Measurements from ENCODE around the gene ABR. TPM values are rescaled to one million over a fixed set of nuclear protein-coding genes. Genes with fewer than 3 reads are reported as not detected.

The ABR gene
- total and polyA plus RNA-seq, 2 donors, result 17.7 to 37.6 TPM

DNA sequence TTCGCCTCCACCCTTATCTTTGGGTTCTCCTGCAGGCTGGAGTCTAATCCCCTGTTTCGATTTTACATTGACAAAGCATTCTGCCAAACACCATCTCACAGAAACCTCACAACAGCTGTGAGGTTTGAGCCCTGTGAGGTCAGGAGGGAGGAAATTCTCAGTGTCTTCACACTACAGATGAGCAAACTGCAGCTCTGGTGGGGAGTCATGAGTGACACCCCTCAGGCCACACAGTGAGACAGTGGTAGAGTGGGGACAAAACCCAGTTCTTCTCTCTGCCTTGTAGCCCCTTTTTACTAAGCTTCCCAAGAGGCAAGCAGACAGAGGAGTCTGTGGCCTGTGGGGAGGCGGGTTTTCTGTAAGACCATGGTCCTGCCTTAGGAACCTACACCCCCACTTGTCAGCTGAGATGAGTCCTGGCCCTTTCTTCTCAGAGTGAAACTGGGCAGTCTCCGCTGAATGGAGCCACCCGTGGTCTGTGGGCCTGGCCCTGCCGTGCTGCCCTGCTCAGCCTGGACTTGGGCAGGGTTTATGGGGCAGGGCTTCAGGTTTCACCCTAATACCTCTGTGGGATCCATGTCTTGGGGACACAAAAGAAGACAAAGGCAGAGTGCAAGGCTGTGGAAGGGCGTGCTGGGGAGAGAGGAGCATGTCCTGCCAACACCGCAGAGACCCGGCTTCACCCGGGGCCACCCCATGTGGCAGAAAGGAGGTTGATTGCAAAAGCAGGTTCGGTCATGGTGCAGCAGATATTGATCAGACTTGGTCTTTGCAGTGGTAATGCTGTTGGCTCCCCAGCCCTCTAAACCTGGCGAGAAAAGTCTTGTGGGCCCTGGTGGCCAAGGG, 59.0 kb downstream of the ABR start:
- Histone ChIP-seq H3K9me3 (ENCODE audit: control insufficient read depth in 2 of 2, insufficient read depth in 1 of 2, low read length in 1 of 2) (no peaks in the 10 kb centered on the region), H3K4me3 (ENCODE audit: low read length in 2 of 2) (no peak overlapping the region), H3K36me3 (ENCODE audit: control insufficient read depth in 2 of 2, insufficient read depth in 2 of 2, low read length in 1 of 2) (no peaks in the 10 kb centered on the region), H3K4me1 (ENCODE audit: control insufficient read depth in 2 of 2, insufficient read depth in 2 of 2, low read length in 2 of 2) (peaks cover 0 to 15% of the 10 kb centered on the region in 2 donors), H3K27me3 (ENCODE audit: control insufficient read depth in 2 of 2, insufficient read depth in 1 of 2, low read length in 1 of 2) (peaks cover 0 to 16% of the 10 kb centered on the region in 2 donors), H3K27ac (ENCODE audit: low read depth in 1 of 2, low read length in 1 of 2) (no peak overlapping the region)
- no peak for DNase-seq (ENCODE audit: low read depth in 6 of 9, low spot score in 9 of 9)
- WGBS, result 96% methylated on average over 12 of the region's 12 CpGs

DNA sequence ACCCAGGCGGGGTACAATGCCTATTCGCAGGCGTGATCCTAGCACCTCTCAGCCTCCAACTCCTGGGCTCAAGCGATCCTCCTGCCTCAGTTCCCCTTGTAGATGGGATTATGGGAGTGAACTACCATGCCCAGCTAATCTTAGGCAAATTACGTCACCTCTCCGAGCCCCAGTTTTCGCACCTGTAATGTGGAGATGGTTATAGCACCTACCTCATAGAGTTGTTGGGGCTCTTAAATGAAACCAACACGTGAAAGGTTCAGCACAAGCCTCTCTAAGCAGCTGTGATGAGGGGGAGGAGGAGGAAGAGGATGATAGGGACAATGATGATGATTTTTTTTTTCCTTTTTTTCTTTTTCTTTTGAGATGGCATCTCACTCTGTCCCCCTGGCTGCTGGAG, 59.9 kb downstream of the ABR start:
- Histone ChIP-seq H3K4me3 (ENCODE audit: low read length in 2 of 2) (no peak overlapping the region), H3K27ac (ENCODE audit: low read depth in 1 of 2, low read length in 1 of 2) (no peak overlapping the region), H3K27me3 (ENCODE audit: control insufficient read depth in 2 of 2, insufficient read depth in 1 of 2, low read length in 1 of 2) (peaks cover 0 to 15% of the 10 kb centered on the region in 2 donors), H3K9me3 (ENCODE audit: control insufficient read depth in 2 of 2, insufficient read depth in 1 of 2, low read length in 1 of 2) (no peaks in the 10 kb centered on the region), H3K4me1 (ENCODE audit: control insufficient read depth in 2 of 2, insufficient read depth in 2 of 2, low read length in 2 of 2) (peaks cover 0 to 21% of the 10 kb centered on the region in 2 donors), H3K36me3 (ENCODE audit: control insufficient read depth in 2 of 2, insufficient read depth in 2 of 2, low read length in 1 of 2) (no peaks in the 10 kb centered on the region)
- no peak for DNase-seq (ENCODE audit: low read depth in 6 of 9, low spot score in 9 of 9)
- 63% methylated on average over 8 of the region's 8 CpGs for WGBS

DNA sequence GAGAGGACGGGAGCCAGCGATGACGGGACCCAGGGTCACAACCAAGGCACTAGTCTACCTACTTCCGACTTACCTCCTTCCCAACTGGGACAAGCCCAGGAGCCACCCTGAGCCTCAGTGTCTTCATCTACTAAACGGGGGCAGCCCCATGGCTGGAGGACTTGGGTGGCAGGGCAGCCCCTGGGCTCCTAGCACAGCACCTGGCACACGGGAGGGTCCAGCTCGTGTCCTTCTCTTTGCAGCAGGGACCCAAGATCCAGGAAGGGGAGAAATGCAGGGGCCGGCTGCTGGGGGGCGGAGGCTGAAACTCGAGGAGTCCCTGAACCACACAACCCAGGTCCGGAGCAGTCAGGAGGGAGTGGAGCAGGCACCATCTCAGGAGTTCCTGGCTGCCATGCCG, 63.2 kb downstream of the ABR start:
- H3K9me3 ChIP-seq (ENCODE audit: control insufficient read depth in 2 of 2, insufficient read depth in 1 of 2, low read length in 1 of 2), result no peaks in the 10 kb centered on the region
- H3K36me3 ChIP-seq (ENCODE audit: control insufficient read depth in 2 of 2, insufficient read depth in 2 of 2, low read length in 1 of 2), result no peaks in the 10 kb centered on the region
- H3K4me1 ChIP-seq (ENCODE audit: control insufficient read depth in 2 of 2, insufficient read depth in 2 of 2, low read length in 2 of 2), result peaks cover 0 to 9% of the 10 kb centered on the region in 2 donors
- no peaks in the 10 kb centered on the region for H3K27me3 ChIP-seq (ENCODE audit: control insufficient read depth in 2 of 2, insufficient read depth in 1 of 2, low read length in 1 of 2)
- no peak for DNase-seq (ENCODE audit: low read depth in 6 of 9, low spot score in 9 of 9)
- WGBS, result 77% methylated on average over 12 of the region's 12 CpGs
- no peak overlapping the region for H3K27ac ChIP-seq (ENCODE audit: low read depth in 1 of 2, low read length in 1 of 2)
- H3K4me3 ChIP-seq (ENCODE audit: low read length in 2 of 2), result no peak overlapping the region

DNA sequence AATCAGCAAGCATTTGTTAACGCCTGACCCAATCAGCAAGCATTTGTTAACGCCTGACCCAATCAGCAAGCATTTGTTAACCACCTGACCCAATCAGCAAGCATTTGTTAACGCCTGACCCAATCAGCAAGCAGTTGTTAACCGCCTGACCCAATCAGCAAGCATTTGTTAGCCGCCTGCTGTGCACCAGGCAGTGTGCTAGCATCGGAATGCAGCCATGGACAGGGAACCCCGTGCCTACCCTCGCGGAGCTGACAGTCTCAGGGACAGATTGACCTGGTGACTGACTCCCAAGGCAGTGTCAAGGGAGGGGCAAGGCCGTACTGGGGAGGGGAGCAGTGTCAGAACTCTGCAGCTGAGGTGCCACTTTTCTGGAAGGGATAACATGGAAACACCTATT, 66.9 kb downstream of the ABR start:
- no peaks in the 10 kb centered on the region for H3K9me3 ChIP-seq (ENCODE audit: control insufficient read depth in 2 of 2, insufficient read depth in 1 of 2, low read length in 1 of 2)
- peaks cover 16 to 36% of the 10 kb centered on the region in 2 donors for H3K4me1 ChIP-seq (ENCODE audit: control insufficient read depth in 2 of 2, insufficient read depth in 2 of 2, low read length in 2 of 2)
- 98% methylated on average over 10 of the region's 10 CpGs for WGBS
- no peak overlapping the region for H3K27ac ChIP-seq (ENCODE audit: low read depth in 1 of 2, low read length in 1 of 2)
- DNase-seq (ENCODE audit: low read depth in 6 of 9, low spot score in 9 of 9), result no peak
- H3K36me3 ChIP-seq (ENCODE audit: control insufficient read depth in 2 of 2, insufficient read depth in 2 of 2, low read length in 1 of 2), result no peaks in the 10 kb centered on the region
- no peak overlapping the region for H3K4me3 ChIP-seq (ENCODE audit: low read length in 2 of 2)
- no peaks in the 10 kb centered on the region for H3K27me3 ChIP-seq (ENCODE audit: control insufficient read depth in 2 of 2, insufficient read depth in 1 of 2, low read length in 1 of 2)

DNA sequence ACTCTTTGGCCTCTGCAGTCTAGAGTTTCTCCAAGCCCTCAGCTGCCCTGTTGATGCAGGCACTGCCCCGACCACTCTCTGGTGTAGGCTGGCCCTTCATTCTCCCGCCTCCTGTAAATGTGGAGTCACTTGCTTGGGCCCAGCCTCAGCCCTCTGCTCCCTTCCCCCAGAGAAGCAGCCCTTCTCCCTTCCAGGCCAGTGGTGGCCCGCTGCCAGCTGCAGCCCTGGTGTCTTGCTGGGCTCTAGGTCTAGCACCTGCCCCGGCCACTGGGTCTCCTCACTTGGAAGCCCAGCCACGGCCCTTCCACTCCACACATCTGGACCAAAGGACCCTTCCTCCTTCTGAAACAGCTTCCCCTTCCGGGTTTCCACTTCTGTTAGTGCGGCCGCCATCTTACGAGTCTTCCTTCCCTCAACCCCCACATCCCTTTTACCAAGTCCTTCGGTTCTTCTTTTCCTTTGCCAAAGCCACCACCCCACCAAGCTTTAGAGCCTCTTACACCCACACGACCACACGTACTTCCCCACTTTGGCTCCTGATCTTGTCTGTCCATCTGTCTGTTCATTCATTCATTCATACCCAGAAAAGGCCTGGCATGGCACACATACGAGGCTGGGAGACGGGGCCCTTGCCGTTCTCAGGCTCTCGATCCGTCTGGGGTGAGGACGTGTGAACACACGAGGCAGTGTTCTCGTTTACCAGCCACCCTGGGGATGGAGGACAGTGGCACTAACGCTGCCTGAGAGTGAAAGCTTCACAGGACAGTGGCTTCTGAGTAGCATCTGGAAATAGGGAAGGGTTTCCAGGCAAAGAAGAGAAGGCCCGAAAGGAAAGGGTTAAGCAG, 68.0 kb downstream of the ABR start:
- Histone ChIP-seq H3K4me1 (ENCODE audit: control insufficient read depth in 2 of 2, insufficient read depth in 2 of 2, low read length in 2 of 2) (peaks cover 18 to 39% of the 10 kb centered on the region in 2 donors), H3K27ac (ENCODE audit: low read depth in 1 of 2, low read length in 1 of 2) (peak overlapping the region in 1 of 2 donors; percentile 18), H3K27me3 (ENCODE audit: control insufficient read depth in 2 of 2, insufficient read depth in 1 of 2, low read length in 1 of 2) (no peaks in the 10 kb centered on the region), H3K36me3 (ENCODE audit: control insufficient read depth in 2 of 2, insufficient read depth in 2 of 2, low read length in 1 of 2) (peaks cover 0 to 1% of the 10 kb centered on the region in 2 donors), H3K4me3 (ENCODE audit: low read length in 2 of 2) (no peak overlapping the region), H3K9me3 (ENCODE audit: control insufficient read depth in 2 of 2, insufficient read depth in 1 of 2, low read length in 1 of 2) (no peaks in the 10 kb centered on the region)
- WGBS, result 94% methylated on average over 22 of the region's 22 CpGs
- no peak for DNase-seq (ENCODE audit: low read depth in 6 of 9, low spot score in 9 of 9)

DNA sequence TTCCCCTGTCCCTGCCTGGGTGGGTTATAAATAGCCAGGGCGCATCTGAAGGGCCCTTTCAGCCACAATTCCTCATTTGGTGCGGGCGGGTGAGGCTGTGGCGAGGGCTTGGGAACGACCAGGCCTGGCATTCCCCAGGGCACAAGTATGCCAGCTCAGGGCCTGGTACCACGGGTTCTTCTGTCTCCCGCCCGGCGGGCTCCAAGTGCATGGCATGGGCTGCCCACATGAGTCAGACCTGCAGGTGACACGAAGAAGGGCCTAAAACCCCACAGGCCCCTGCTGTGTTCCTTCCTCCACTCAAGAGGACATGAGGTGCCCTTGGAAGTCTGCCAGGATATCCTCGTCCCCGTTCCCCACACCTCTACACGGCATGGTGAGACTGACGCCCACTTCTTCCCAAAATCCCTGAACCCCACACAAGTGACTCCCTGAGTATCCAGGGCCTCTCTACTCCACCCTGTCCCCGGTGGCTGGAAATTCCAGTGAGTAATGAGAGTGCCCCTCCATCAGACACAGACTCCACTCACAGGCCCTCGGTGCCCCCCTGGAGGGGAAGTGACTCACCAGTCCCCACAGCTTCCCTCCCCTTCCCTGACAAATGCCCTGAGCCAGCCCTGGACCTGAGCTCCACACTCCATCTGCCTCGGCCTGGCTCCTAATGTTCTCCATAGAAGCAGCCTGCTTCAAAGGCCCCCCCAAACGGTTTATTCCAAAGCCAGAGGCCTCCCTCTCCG, 68.8 kb downstream of the ABR start:
- DNase-seq (ENCODE audit: low read depth in 6 of 9, low spot score in 9 of 9), result no peak
- H3K36me3 ChIP-seq (ENCODE audit: control insufficient read depth in 2 of 2, insufficient read depth in 2 of 2, low read length in 1 of 2), result peaks cover 0 to 2% of the 10 kb centered on the region in 2 donors
- H3K9me3 ChIP-seq (ENCODE audit: control insufficient read depth in 2 of 2, insufficient read depth in 1 of 2, low read length in 1 of 2), result no peaks in the 10 kb centered on the region
- peaks cover 18 to 39% of the 10 kb centered on the region in 2 donors for H3K4me1 ChIP-seq (ENCODE audit: control insufficient read depth in 2 of 2, insufficient read depth in 2 of 2, low read length in 2 of 2)
- no peak overlapping the region for H3K4me3 ChIP-seq (ENCODE audit: low read length in 2 of 2)
- 78% methylated on average over 19 of the region's 19 CpGs for WGBS
- no peaks in the 10 kb centered on the region for H3K27me3 ChIP-seq (ENCODE audit: control insufficient read depth in 2 of 2, insufficient read depth in 1 of 2, low read length in 1 of 2)
- H3K27ac ChIP-seq (ENCODE audit: low read depth in 1 of 2, low read length in 1 of 2), result peak overlapping the region; percentile 18 to 31

DNA sequence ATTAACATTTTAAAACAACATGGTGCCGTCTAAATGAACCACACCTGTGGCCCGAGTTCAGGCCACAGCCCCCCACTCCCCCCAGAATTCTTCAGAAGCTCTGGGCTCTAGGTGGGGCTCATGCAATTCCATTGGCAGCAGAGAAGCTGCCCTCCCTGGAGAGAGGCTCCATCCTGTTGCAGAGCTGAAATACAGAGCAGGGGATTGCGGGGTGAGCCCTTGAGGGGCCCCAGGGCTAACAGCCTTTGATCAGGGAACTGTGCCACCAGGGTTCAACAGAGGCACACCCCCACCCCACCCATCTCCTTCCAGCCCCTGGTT, 69.3 kb downstream of the ABR start:
- Histone ChIP-seq H3K27ac (ENCODE audit: low read depth in 1 of 2, low read length in 1 of 2) (no peak overlapping the region), H3K36me3 (ENCODE audit: control insufficient read depth in 2 of 2, insufficient read depth in 2 of 2, low read length in 1 of 2) (peaks cover 0 to 2% of the 10 kb centered on the region in 2 donors), H3K9me3 (ENCODE audit: control insufficient read depth in 2 of 2, insufficient read depth in 1 of 2, low read length in 1 of 2) (no peaks in the 10 kb centered on the region), H3K4me3 (ENCODE audit: low read length in 2 of 2) (no peak overlapping the region), H3K4me1 (ENCODE audit: control insufficient read depth in 2 of 2, insufficient read depth in 2 of 2, low read length in 2 of 2) (peaks cover 18 to 39% of the 10 kb centered on the region in 2 donors), H3K27me3 (ENCODE audit: control insufficient read depth in 2 of 2, insufficient read depth in 1 of 2, low read length in 1 of 2) (no peaks in the 10 kb centered on the region)
- no peak for DNase-seq (ENCODE audit: low read depth in 6 of 9, low spot score in 9 of 9)
- WGBS, result 92% methylated on average over 3 of the region's 3 CpGs

DNA sequence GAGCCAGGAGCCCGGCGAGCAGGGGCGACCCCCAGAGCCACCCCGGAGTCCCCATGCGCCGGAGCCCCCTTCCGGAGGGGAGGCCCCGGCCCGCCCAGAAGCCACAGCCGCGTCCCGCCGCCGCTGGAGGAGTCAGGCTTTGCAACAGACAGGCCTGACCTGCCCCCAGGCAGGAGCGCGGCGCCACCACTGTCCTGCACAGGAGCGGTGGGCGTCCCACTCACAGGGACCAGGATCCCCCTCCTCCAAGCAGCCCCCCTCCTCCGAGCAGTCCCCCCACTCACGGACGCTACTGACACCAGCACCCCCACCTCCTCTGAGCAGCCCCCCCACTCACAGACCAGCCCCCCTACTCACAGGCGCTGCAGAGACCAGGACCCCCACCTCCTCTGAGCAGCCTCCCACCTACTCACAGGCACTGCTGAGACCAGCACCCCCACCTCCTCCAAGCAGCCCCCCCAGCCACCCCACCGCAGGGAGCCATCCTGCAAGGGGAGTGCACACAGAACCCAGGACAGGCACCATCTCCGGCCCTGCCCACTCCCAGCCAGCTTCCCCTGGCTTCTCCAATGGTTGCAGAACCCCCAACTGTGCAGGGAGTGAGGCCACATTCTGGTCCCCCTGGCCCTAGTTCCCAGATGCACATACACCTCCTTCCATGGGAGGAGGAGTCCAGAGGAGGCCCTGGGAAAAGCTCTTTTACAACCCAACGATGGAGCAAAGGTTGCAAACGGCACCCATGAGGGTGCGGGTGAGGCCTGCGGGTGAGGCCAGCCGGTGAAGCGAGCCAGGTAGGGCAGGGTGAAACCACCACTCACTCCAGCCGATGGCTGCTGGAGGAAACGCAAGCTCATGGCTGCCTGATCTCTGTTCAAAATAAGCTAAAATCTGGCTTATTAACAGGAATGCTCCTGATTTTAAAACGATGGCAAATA, 69.9 kb downstream of the ABR start:
- Histone ChIP-seq H3K9me3 (ENCODE audit: control insufficient read depth in 2 of 2, insufficient read depth in 1 of 2, low read length in 1 of 2) (no peaks in the 10 kb centered on the region), H3K27ac (ENCODE audit: low read depth in 1 of 2, low read length in 1 of 2) (peak overlapping the region in 1 of 2 donors; percentile 83), H3K27me3 (ENCODE audit: control insufficient read depth in 2 of 2, insufficient read depth in 1 of 2, low read length in 1 of 2) (no peaks in the 10 kb centered on the region), H3K4me1 (ENCODE audit: control insufficient read depth in 2 of 2, insufficient read depth in 2 of 2, low read length in 2 of 2) (peaks cover 18 to 33% of the 10 kb centered on the region in 2 donors), H3K36me3 (ENCODE audit: control insufficient read depth in 2 of 2, insufficient read depth in 2 of 2, low read length in 1 of 2) (peaks cover 0 to 2% of the 10 kb centered on the region in 2 donors), H3K4me3 (ENCODE audit: low read length in 2 of 2) (peak overlapping the region; percentile 40 to 93)
- WGBS, result 28% methylated on average over 34 of the region's 34 CpGs
- DNase-seq (ENCODE audit: low read depth in 6 of 9, low spot score in 9 of 9), result peak in 2 of 9 donors; percentile 28 to 48
